Hepatocyte (in vitro differentiated cells): Measurements from ENCODE around the gene TACC3. TPM values are rescaled to one million over a fixed set of nuclear protein-coding genes. Genes with fewer than 3 reads are reported as not detected.

ENCODE experiments used
- DNase-seq: peaks from one replicate; pipeline ENCODE4 v3.0.0-alpha.2; 2016; ENCODE audit warnings: low spot score
- H2AFZ ChIP-seq: fragments of 200-600 bp; sonication (generic); 2 replicates; pipeline ENCODE4 v1.6.0; 2016; ENCODE audit warnings: antibody characterized with exemption, mild to moderate bottlenecking
- H3K27ac ChIP-seq: fragments of 200-600 bp; sonication (generic); 2 replicates; pipeline ENCODE4 v1.5.1; 2016; ENCODE audit warnings: mild to moderate bottlenecking
- H3K27me3 ChIP-seq: fragments of 200-600 bp; sonication (generic); 2 replicates; pipeline ENCODE4 v1.6.1; 2016
- H3K36me3 ChIP-seq: fragments of 200-600 bp; sonication (generic); replicated peaks from 2 replicates; pipeline ENCODE4 v1.5.1; 2016; ENCODE audit warnings: low read depth; ENCODE audit not compliant: insufficient read depth
- H3K4me1 ChIP-seq: fragments of 200-600 bp; sonication (generic); 2 replicates; pipeline ENCODE4 v1.5.1; 2016; ENCODE audit warnings: mild to moderate bottlenecking, moderate library complexity; ENCODE audit not compliant: insufficient read depth
- H3K4me2 ChIP-seq: fragments of 200-600 bp; sonication (generic); 2 replicates; pipeline ENCODE4 v1.6.0; 2016
- H3K4me3 ChIP-seq: fragments of 200-600 bp; sonication (generic); 2 replicates; pipeline ENCODE4 v1.5.1; 2016; ENCODE audit warnings: mild to moderate bottlenecking
- H3K79me2 ChIP-seq: fragments of 200-600 bp; sonication (generic); 2 replicates; pipeline ENCODE4 v1.6.0; 2017; ENCODE audit warnings: mild to moderate bottlenecking
- H3K9me2 ChIP-seq: fragments of 200-600 bp; sonication (generic); replicated peaks from 2 replicates; pipeline ENCODE4 v1.6.0; 2017; ENCODE audit warnings: mild to moderate bottlenecking; ENCODE audit not compliant: insufficient read depth
- H3K9me3 ChIP-seq: fragments of 200-600 bp; sonication (generic); 2 replicates; pipeline ENCODE4 v1.5.1; 2016; ENCODE audit warnings: low read depth, mild to moderate bottlenecking
- H4K20me1 ChIP-seq: fragments of 200-600 bp; sonication (generic); 2 replicates; pipeline ENCODE4 v1.6.0; 2016; ENCODE audit warnings: mild to moderate bottlenecking; ENCODE audit not compliant: insufficient read depth, poor library complexity, severe bottlenecking
- CTCF ChIP-seq: fragments of 200-600 bp; sonication (generic); IDR thresholded peaks from 2 replicates; pipeline ENCODE4 v1.5.1; 2016; ENCODE audit warnings: antibody characterized with exemption, mild to moderate bottlenecking; ENCODE audit not compliant: poor library complexity
- EZH2 ChIP-seq: fragments of 200-600 bp; sonication (generic); IDR thresholded peaks from 2 replicates; pipeline ENCODE4 v1.6.1; 2016; ENCODE audit warnings: antibody characterized with exemption, mild to moderate bottlenecking, borderline replicate concordance
- EZH2phosphoT487 ChIP-seq: fragments of 200-600 bp; sonication (generic); IDR thresholded peaks from one replicate; pipeline ENCODE4 v1.6.1; 2018; ENCODE audit warnings: antibody characterized with exemption, mild to moderate bottlenecking, low read depth, moderate library complexity; ENCODE audit not compliant: unreplicated experiment, severe bottlenecking
- WGBS: methylation state at CpG from one replicate; pipeline ENCODE4 v1.1.6; 2016; ENCODE audit warnings: low lambda C conversion rate; ENCODE audit errors: missing lambda C conversion rate; 5-methylcytosine and 5-hydroxymethylcytosine counted together
- polyA plus RNA-seq: library from polyadenylated mRNA; unstranded; fragments of >200 nt; fragmentation: Nextera tagmentation; extraction: Ambion mirVana; gene quantifications from 2 replicates; pipeline ENCODE4 v1.2.1, GENCODE V29; 2016
- total RNA-seq: library from RNA; depleted of rRNA; stranded (reverse); fragments of >200 nt; gene quantifications from 2 replicates; pipeline ENCODE4 v1.2.3, GENCODE V29; 2014

Gene TACC3
- total and polyA plus RNA-seq, 2 experiments from 2014 or later: 9.3 to 14.8 TPM

- Histone ChIP-seq H3K27me3 (no peaks in the 10 kb centered on the region), H2AFZ (no peak overlapping the region), H3K79me2 (no peaks in the 10 kb centered on the region), H3K4me2 (no peak overlapping the region), H3K9me3 (no peaks in the 10 kb centered on the region), H3K4me3 (no peak overlapping the region), H3K4me1 (peaks cover 25% of the 10 kb centered on the region), H3K9me2 (no peaks in the 10 kb centered on the region), H4K20me1 (no peaks in the 10 kb centered on the region), H3K27ac (no peak overlapping the region), H3K36me3 (no peaks in the 10 kb centered on the region)
- 72% methylated on average over 5 of the region's 5 CpGs for WGBS
- TF ChIP-seq EZH2phosphoT487: no peak
- DNase-seq: no peak
Measured at GRCh38 chr4:1754336-1754735, 33.0 kb downstream of the TACC3 start.

GRCh38 chr4:1755297-1755696, 34.0 kb downstream of the TACC3 start:
- WGBS: 88% methylated on average over 17 of the region's 17 CpGs
- Histone ChIP-seq H3K9me2 (no peaks in the 10 kb centered on the region), H3K27ac (no peak overlapping the region), H3K79me2 (no peaks in the 10 kb centered on the region), H3K4me3 (no peak overlapping the region), H4K20me1 (no peaks in the 10 kb centered on the region), H2AFZ (no peak overlapping the region), H3K4me1 (peaks cover 25% of the 10 kb centered on the region), H3K36me3 (no peaks in the 10 kb centered on the region), H3K27me3 (no peaks in the 10 kb centered on the region), H3K4me2 (no peak overlapping the region), H3K9me3 (no peaks in the 10 kb centered on the region)
- TF ChIP-seq EZH2 (no peak), EZH2phosphoT487 (no peak)
- no peak for DNase-seq

GRCh38 chr4:1756079-1756478, 34.8 kb downstream of the TACC3 start:
- no peaks in the 10 kb centered on the region for H3K27me3 ChIP-seq

DNA sequence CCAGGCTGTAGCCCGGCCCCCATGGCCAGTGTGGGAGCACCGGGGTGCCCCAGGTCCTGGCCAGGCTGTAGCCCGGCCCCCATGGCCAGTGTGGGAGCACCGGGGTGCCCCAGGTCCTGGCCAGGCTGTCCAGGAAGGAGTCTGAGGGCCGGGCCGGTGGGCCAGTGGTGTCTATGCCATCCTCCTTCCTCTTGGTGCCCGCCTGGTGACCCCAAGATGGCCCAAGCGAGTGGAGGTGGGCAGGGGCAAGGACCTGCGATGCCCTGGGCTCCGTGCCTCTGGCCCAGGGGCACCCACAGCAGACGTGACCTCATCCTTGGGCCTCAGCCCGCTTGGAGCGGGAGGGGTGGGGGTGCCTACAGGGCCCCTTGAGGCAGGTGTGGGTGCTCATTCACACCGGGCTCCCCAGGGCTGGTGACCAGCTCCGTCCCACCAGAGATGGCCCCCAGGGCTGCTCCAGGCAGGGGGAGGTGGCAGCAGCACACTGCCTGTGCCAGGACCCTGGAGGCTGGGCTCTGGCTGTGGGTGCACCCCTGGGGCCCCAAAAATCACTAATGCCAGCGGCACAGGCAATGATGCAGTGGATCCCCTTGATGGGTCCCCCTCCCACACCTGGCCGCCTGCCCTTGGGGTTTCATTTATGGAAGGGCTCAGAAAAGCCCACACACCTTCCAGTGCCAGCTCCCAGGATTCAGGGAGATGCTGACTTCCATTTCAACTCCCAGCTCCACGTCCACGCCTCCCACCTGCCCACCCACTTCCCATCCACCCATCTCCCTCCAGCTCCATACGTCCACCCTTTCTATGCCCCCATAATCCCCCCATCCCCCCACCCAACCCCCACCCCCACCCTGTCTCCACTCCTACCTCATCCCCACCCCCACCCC, 35.8 kb downstream of the TACC3 start:
- peaks cover 28% of the 10 kb centered on the region for H3K4me1 ChIP-seq
- no peak for TF ChIP-seq EZH2phosphoT487
- no peak for TF ChIP-seq EZH2
- TF ChIP-seq CTCF: no peak
- H3K4me2 ChIP-seq: no peak overlapping the region
- no peak overlapping the region for H3K4me3 ChIP-seq
- no peak overlapping the region for H3K27ac ChIP-seq
- no peaks in the 10 kb centered on the region for H3K9me2 ChIP-seq
- H3K36me3 ChIP-seq: no peaks in the 10 kb centered on the region
- no peaks in the 10 kb centered on the region for H4K20me1 ChIP-seq
- H3K27me3 ChIP-seq: no peaks in the 10 kb centered on the region
- no peaks in the 10 kb centered on the region for H3K79me2 ChIP-seq
- no peaks in the 10 kb centered on the region for H3K9me3 ChIP-seq
- no peak for DNase-seq
- 87% methylated on average over 12 of the region's 20 CpGs for WGBS
- no peak overlapping the region for H2AFZ ChIP-seq

More at GRCh38 chr4:1756079-1756478, 34.8 kb downstream of the TACC3 start:
- Histone ChIP-seq H3K9me2 (no peaks in the 10 kb centered on the region), H3K4me2 (no peak overlapping the region), H3K9me3 (no peaks in the 10 kb centered on the region), H3K27ac (no peak overlapping the region), H3K79me2 (no peaks in the 10 kb centered on the region), H3K4me1 (peaks cover 31% of the 10 kb centered on the region), H3K4me3 (no peak overlapping the region), H3K36me3 (no peaks in the 10 kb centered on the region), H2AFZ (no peak overlapping the region), H4K20me1 (no peaks in the 10 kb centered on the region)
- WGBS: 88% methylated on average over 15 of the region's 18 CpGs
- TF ChIP-seq EZH2: no peak
- TF ChIP-seq CTCF: no peak
- TF ChIP-seq EZH2phosphoT487: no peak
- DNase-seq: no peak
